Subcutaneous adipose tissue (tissue), 4 donors: Measurements from ENCODE around the gene RGS8. TPM values are rescaled to one million over a fixed set of nuclear protein-coding genes. Genes with fewer than 3 reads are reported as not detected.

Source experiments
- CTCF ChIP-seq: fragments of 450-650 bp; IDR thresholded peaks from one replicate; pipeline ENCODE4 v1.5.1; 2016; ENCODE audit warnings: low read depth, mild to moderate bottlenecking, control low read depth, antibody characterized with exemption, moderate library complexity
- total RNA-seq, 4 donors: library from RNA; depleted of rRNA; stranded (reverse); fragments of >200 nt; gene quantifications; one replicate each; pipeline ENCODE4 v1.1.0, GENCODE V29; 2016

The RGS8 gene
- total RNA-seq, 4 donors from 2014 or later = not detected

GRCh38 chr1:182713492-182713891 lies 29.1 kb upstream of the RGS8 start:
- no peak for TF ChIP-seq CTCF

GRCh38 chr1:182709855-182710254 lies 25.5 kb upstream of the RGS8 start:
- no peak for TF ChIP-seq CTCF

GRCh38 chr1:182709225-182709764 lies 24.9 kb upstream of the RGS8 start:
- no peak for TF ChIP-seq CTCF

- TF ChIP-seq CTCF = no peak
Measured at GRCh38 chr1:182707122-182707521, 22.7 kb upstream of the RGS8 start.

- TF ChIP-seq CTCF = no peak
Measured at GRCh38 chr1:182704677-182705076, 20.3 kb upstream of the RGS8 start.

GRCh38 chr1:182703539-182703938 lies 19.2 kb upstream of the RGS8 start:
- TF ChIP-seq CTCF = no peak

GRCh38 chr1:182702826-182703524 lies 18.6 kb upstream of the RGS8 start:
- TF ChIP-seq CTCF = no peak
